ACC112 (cell line): Measurements from ENCODE around the gene MOSMO.
A peak's percentile ranks its signal among the peaks of the same experiment; 100 is the strongest.
"Not testable (repeated sequence)": the region's sequence is repeated elsewhere in the genome, so short reads cannot be mapped to it uniquely, and the experiment has no call there.

Experiments used
- H2AFZ ChIP-seq: fragments of 200-600 bp; sonication (generic); one replicate; pipeline ENCODE4 v1.6.0; 2017; ENCODE audit warnings: antibody characterized with exemption, low read length; ENCODE audit not compliant: unreplicated experiment
- H3K27ac ChIP-seq: fragments of 200-600 bp; sonication (generic); 2 replicates; pipeline ENCODE4 v1.5.1; 2014; ENCODE audit warnings: low read depth, mild to moderate bottlenecking, antibody characterized with exemption, low read length, moderate library complexity
- H3K27me3 ChIP-seq: fragments of 200-600 bp; sonication (generic); 2 replicates; pipeline ENCODE4 v1.6.1; 2014; ENCODE audit warnings: mild to moderate bottlenecking, antibody characterized with exemption, low read length, moderate library complexity, mixed read lengths; ENCODE audit not compliant: insufficient read depth
- H3K36me3 ChIP-seq: fragments of 200-600 bp; sonication (generic); 2 replicates; pipeline ENCODE4 v1.6.1; 2016; ENCODE audit warnings: mild to moderate bottlenecking, antibody characterized with exemption, low read length, moderate library complexity, mixed read lengths; ENCODE audit not compliant: insufficient read depth
- H3K4me1 ChIP-seq: fragments of 200-600 bp; sonication (generic); one replicate; pipeline ENCODE4 v1.6.1; 2016; ENCODE audit warnings: low read length, mixed read lengths; ENCODE audit not compliant: insufficient read depth, unreplicated experiment, control insufficient read depth
- H3K4me3 ChIP-seq: fragments of 200-600 bp; sonication (generic); 2 replicates; pipeline ENCODE4 v1.5.1; 2014; ENCODE audit warnings: mild to moderate bottlenecking, low read depth, low read length
- H3K79me2 ChIP-seq: fragments of 200-600 bp; sonication (generic); one replicate; pipeline ENCODE4 v1.6.0; 2016; ENCODE audit warnings: low read length; ENCODE audit not compliant: control insufficient read depth, unreplicated experiment, insufficient read depth

Gene MOSMO

DNA sequence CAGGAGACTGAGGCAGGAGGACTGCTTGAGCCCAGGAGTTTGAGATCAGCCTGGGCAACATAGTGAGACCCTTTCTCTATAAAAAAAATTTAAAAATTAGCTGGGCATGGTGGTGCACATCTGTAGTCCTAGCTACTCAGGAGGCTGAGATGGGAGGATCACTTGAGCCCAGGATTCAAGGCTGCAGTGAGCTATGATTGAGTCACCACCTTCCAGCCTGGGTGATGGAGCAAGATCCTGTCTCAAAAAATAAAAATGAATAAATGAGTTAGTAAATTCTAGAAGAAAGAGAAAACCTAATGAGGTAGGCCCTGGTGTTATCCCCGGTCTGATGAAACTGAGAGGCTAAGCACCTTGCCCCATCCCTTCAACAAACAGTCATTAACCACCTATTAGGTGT lies 5.9 kb upstream of the MOSMO start:
- not testable (repeated sequence) for H3K79me2 ChIP-seq, H2AFZ ChIP-seq, H3K36me3 ChIP-seq, H3K27me3 ChIP-seq, H3K4me3 ChIP-seq, H3K27ac ChIP-seq
- H3K4me1 ChIP-seq: peaks cover 12% of the 10 kb centered on the region

DNA sequence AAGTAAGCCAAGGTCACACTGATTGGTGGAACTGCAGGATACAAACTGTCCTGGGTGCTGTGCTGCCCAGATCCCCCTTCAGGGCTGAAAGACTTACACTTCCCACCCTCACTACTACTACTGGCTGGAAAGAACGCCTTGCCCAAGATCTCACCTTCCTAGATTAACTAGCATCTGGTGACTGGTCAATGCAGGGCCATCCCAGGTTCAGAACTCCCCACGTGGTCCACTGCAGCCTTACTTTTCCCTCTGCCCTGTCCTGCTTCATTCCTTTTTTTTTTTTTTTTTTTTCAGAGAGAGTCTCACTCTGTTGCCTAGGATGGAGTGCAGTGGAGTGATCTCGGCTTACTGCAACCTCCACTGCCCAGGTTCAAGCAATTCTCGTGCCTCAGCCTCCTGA lies 4.7 kb upstream of the MOSMO start:
- no peak overlapping the region for H3K27ac ChIP-seq
- peaks cover 14% of the 10 kb centered on the region for H3K4me1 ChIP-seq
- no peak overlapping the region for H3K4me3 ChIP-seq
- no peaks in the 10 kb centered on the region for H3K36me3 ChIP-seq
- H2AFZ ChIP-seq: no peak overlapping the region
- no peaks in the 10 kb centered on the region for H3K27me3 ChIP-seq
- H3K79me2 ChIP-seq: peaks cover 8% of the 10 kb centered on the region

DNA sequence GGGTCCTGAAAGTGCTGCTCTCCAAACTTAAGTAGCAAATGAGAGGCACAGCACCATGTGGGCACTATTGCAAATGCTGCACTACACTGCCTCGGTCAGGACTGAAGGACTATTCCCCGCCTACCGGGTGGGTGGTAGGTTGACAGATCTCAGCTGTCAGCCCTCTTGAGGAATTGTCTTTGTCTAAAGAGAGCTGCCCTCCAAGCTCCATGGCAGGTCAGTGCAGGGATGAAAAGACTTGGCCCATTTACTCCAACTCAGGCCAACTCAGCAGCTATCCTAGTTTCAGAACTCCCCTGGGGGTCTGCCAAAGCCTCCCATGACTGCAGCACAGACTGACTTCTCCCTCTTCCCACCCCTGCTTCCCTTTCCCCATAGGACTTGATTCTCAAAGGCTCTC lies 3.6 kb upstream of the MOSMO start:
- H2AFZ ChIP-seq: no peak overlapping the region

DNA sequence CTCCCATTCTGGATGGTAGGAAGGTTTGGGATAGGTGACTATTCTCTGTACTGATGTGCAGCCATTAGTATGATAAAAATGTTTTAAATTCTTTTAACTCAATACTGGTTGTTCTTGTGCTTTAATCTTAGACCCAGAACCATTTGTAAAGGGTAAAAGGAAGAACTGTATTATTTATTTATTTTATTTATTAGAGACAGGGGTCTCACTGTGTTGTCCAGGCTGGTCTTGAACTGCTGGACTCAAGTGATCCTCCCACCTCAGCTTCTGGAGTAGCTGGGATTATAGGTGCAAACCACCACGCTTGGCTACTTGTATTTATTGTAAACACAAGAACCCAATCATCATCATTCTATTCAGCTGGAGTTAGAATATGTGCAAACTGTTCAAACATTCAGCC lies 2.2 kb upstream of the MOSMO start:
- Histone ChIP-seq H3K4me3 (no peak overlapping the region), H3K79me2 (peaks cover 33% of the 10 kb centered on the region), H2AFZ (no peak overlapping the region), H3K27ac (no peak overlapping the region), H3K27me3 (no peaks in the 10 kb centered on the region), H3K4me1 (peaks cover 18% of the 10 kb centered on the region), H3K36me3 (no peaks in the 10 kb centered on the region)

More for the DNA sequence above, 3.6 kb upstream of the MOSMO start:
- Histone ChIP-seq H3K79me2 (peaks cover 20% of the 10 kb centered on the region), H3K4me1 (peaks cover 16% of the 10 kb centered on the region), H3K36me3 (no peaks in the 10 kb centered on the region), H3K27me3 (no peaks in the 10 kb centered on the region), H3K27ac (no peak overlapping the region), H3K4me3 (no peak overlapping the region)

DNA sequence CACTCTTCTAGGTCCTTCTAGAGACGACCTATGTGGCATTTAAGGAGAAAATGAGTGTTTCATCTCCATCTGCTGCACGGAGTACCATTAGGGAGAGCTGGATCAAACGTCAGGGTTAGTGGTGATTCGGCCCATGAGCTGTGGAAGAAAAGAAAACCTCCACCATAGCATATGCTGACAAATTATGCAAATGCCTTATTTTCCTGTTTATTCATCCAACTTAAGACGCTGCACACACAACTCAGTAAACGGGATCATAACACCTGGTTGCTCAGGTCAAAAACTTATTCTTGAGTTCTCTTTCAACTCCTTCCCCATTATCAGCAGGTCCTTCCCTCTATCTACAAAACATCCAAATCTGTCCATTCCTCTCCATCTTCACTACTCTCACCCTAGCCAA lies 1.3 kb upstream of the MOSMO start:
- H3K4me1 ChIP-seq: peaks cover 17% of the 10 kb centered on the region
- no peak overlapping the region for H2AFZ ChIP-seq
- peaks cover 42% of the 10 kb centered on the region for H3K79me2 ChIP-seq
- peak overlapping the region; percentile 99 for H3K4me3 ChIP-seq
- no peak overlapping the region for H3K27ac ChIP-seq
- no peaks in the 10 kb centered on the region for H3K36me3 ChIP-seq
- no peaks in the 10 kb centered on the region for H3K27me3 ChIP-seq

DNA sequence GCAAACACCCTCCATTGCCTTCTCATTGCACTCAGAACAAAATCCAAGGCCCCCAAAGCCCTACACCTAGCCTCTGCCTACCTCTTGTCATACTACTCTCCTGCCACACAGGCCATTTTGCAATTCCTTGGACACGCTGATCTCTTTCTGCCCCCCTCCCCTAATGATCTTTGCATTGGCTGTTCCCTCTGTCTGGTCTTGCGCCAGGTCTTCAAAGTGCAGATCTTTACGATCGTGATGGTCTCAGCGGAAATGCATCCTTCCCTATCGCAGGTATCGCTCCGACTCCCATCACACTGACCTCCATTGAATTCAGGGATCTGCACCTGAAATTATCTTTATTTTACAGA lies 777 bp upstream of the MOSMO start:
- Histone ChIP-seq H3K36me3 (no peaks in the 10 kb centered on the region), H3K4me1 (peaks cover 16% of the 10 kb centered on the region), H3K27me3 (no peaks in the 10 kb centered on the region), H3K4me3 (peak overlapping the region; percentile 99), H2AFZ (peak overlapping the region; percentile 98), H3K27ac (no peak overlapping the region), H3K79me2 (peaks cover 47% of the 10 kb centered on the region)

DNA sequence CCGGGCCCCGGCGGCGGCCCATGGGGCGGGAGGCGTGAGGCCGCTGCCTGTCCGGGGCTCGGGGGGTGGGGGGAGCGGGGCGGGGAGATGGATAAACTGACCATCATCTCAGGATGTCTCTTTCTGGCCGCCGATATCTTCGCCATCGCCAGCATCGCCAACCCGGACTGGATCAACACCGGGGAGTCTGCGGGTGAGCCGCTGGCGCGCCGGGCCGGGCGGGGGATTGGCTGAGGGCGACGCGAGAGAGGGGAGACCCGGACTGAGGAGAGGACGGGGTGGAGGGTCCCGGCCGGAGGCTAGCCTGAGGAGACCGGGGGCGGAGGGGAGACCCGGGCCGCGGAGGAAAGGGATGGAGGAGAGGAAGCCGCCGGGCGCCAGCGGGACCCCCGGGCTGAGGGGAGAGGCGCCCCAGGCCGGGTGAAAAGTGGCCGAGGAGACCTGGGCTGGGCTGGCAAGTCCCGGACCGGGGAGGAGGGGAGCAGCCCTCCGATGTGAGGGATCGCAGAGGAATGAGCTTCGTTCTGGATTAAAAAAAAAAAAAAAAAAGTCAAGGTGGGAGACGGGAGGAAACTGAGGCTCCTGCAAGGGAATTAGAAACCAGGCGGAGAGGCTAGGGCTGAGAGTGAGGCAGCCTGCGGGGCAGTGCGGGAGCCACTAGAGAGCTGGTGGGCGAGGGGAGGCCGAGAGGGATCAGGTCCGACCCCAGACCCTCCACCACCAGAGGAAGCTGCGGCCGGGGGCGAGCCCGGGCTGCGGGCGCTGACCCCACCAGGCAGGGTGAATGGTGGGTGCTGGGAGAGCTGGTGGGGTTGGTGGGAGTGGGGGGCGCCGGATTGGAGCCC lies 526 bp downstream of the MOSMO start:
- Histone ChIP-seq H3K4me3 (peak overlapping the region; percentile 98), H3K27me3 (no peaks in the 10 kb centered on the region), H3K4me1 (peaks cover 16% of the 10 kb centered on the region), H2AFZ (no peak overlapping the region), H3K27ac (no peak overlapping the region), H3K36me3 (no peaks in the 10 kb centered on the region), H3K79me2 (peaks cover 60% of the 10 kb centered on the region)

DNA sequence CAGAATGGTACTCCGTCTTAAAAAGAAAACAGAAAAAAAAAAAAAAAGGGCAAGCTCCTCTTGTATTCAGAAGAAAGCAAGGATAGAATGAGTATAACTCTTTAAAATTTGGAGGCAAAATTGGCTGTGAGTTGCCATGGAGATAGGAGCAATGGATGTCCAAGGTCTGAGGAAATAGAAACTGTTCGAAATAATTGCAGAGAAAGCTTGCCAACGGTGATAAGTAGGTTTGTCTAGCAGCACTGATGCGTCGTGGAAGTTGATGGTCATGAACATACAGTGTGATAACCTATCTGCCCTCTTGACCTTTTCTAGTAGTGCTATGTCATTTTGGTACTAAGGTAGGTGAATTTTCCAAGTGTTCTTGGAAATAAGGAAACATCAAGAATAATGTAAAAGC lies 3.0 kb downstream of the MOSMO start:
- Histone ChIP-seq H3K4me3 (no peak overlapping the region), H3K79me2 (peaks cover 82% of the 10 kb centered on the region), H3K27me3 (no peaks in the 10 kb centered on the region), H3K27ac (no peak overlapping the region), H3K36me3 (no peaks in the 10 kb centered on the region), H3K4me1 (peaks cover 23% of the 10 kb centered on the region), H2AFZ (no peak overlapping the region)

DNA sequence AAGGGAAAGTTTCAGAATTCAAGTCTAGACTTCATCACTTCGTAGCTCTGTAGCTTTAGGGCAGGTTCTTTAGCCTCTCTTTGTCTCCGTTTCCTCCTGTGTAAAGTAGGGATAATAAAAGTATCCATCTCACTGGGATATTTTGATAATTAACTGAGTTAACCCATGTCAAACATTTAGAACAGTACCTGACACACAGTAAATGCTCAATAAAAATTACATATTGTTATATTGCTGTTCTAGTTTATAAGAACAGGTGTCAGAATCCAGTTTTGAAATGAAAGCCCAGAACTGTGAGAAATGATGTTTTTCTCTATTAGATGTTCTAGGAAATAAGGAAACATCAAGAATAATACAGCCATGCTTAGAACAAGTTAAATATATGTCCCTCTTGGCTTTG lies 4.3 kb downstream of the MOSMO start:
- Histone ChIP-seq H3K27ac (no peak overlapping the region), H3K4me3 (no peak overlapping the region), H2AFZ (no peak overlapping the region), H3K36me3 (no peaks in the 10 kb centered on the region), H3K4me1 (peaks cover 26% of the 10 kb centered on the region), H3K27me3 (no peaks in the 10 kb centered on the region), H3K79me2 (peaks cover 91% of the 10 kb centered on the region)

DNA sequence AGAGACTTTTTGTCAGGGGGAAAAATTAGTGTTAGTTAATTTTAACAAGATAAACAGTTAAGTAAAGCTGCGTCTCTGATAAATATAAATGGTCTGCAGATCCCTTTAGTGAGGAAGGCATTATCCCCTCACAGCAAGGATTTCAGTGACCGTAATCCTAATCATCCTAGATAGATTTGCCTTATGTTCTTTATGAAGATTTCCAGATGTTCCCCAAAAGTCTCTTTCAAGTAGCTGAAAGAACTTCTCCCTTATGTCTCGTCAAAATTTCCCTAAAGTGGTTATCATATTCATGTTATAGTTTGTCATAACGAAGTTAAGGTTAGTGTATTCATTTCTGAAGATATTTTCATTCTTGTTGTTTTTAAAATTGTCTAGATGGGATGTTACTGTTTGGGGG lies 5.6 kb downstream of the MOSMO start:
- Histone ChIP-seq H3K79me2 (peaks cover 97% of the 10 kb centered on the region), H3K36me3 (no peaks in the 10 kb centered on the region), H3K4me1 (peaks cover 36% of the 10 kb centered on the region), H3K27ac (no peak overlapping the region), H3K27me3 (no peaks in the 10 kb centered on the region), H2AFZ (no peak overlapping the region), H3K4me3 (no peak overlapping the region)

DNA sequence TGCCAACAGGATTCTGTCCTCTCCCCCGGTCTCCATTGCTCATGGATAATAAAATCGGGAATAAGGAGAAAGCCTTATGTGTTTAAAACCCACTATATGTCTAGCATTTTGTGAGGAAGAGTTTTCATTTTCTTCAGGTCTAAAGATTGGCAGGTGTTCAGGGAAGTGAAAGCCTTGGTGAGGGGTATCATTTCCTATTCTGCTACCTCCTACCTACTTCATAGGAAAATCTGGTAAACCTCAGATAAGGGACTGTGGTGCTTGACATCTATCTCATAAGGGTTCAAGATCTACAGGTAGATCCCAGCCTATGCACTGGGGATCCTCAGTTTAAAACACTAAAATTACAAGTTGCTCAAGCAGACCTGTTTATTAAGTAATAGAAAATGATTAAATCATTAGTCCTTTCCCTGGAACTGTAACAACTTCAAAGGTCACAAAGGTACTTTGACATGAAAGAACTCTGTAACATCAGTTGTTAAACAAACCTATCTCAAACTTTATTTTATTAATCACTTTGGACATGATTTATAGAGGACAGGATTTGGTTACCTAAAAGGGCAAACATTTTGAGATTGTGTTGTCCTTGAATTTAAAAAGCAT lies 6.5 kb downstream of the MOSMO start:
- no peak overlapping the region for H2AFZ ChIP-seq
- no peak overlapping the region for H3K27ac ChIP-seq
- peaks cover 97% of the 10 kb centered on the region for H3K79me2 ChIP-seq
- peaks cover 39% of the 10 kb centered on the region for H3K4me1 ChIP-seq
- H3K4me3 ChIP-seq: no peak overlapping the region
- H3K36me3 ChIP-seq: no peaks in the 10 kb centered on the region
- H3K27me3 ChIP-seq: no peaks in the 10 kb centered on the region
